ENCODE data around the gene GATC.

The GATC gene

DNA sequence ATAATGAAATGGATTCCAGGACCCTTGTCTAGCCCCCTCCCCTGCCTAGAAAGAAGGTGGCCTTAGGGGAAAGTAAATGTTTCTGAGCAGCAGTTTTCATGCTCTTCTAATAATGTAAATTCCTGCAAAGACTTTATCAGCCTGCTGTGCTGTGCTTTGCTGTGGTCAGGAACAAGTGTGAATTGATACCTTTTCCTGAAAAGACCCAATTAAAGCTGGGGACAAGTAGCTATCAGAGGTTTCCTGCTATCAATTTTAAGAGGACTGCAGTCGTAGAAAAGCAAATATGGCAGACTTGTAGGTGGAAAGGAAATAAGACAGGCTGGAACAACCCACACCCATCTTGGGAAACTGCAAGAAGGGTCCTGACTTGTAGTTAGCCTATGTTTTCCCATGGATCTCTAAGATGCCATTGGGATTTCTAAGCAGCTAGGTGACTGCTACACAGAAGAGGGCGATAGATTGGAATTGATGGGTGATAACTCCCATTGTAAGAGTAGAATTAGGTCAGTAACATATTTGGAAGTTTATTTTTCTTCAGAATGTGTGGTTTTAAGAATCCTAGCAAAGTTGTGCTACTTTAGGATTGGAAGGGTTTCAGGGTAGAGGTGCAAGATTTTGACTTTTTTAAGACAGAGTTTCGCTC is 52.7 kb downstream of the GATC start:
- no peak for DNase-seq

DNA sequence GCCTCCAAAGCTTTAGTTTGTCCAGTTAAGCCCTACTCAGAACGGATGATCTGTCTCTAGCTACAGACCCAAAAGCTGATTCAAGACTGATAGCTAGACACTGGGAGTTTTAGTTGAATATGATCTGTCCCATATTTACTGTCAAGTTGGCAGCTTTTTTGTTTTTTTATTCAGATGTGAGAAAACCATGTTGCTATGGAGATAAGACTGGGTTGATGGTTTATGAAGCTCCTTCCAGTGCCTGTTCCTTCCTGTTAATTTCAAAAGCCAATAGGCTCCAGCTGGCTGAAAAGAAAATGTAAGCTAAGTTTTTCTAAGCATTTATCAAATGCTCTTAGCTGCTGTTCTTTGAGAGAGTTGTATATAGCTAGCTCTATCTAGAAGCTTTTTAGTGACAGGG is 54.3 kb downstream of the GATC start:
- DNase-seq = no peak

DNA sequence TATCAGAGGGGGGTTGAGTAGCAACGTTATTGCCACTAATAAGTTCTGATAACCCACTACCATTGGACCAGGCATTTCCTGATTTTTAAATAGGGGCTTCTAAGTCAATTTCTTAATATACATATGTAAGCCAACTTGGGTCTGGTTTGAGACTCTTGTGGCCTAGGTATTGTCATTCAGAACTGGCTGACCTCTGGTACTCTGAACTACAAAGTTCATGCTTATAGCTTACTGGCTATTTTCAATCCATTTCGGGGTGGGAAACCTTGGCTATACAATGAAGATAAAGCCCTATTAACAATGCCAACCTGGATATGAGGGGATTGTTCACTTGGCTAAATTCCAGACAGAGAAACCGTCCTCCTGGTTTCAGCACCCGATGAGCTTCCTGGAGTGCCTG is 58.3 kb downstream of the GATC start:
- DNase-seq = no peak

DNA sequence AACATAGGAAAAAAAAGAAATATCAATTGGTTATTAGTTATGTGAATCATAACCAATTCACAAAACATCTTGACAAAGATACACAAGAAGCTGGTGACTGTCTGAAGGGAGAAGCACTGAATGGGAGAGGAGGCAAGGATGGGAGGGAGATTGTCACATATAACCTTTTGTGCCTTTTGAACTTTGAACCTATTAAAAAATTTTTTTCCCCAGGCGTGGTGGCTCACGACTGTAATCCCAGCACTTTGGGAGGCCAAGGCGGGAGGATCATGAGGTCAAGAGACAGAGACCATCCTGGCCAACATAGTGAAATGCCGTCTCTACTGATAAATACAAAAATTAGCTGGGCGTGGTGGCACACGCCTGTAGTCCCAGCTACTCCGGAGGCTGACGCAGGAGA is 62.3 kb downstream of the GATC start:
- no peak for DNase-seq
